ENCODE results near the gene PEPD.
"Not testable (repeated sequence)": the region's sequence is repeated elsewhere in the genome, so short reads cannot be mapped to it uniquely, and the experiment has no call there.

PEPD gene

DNA sequence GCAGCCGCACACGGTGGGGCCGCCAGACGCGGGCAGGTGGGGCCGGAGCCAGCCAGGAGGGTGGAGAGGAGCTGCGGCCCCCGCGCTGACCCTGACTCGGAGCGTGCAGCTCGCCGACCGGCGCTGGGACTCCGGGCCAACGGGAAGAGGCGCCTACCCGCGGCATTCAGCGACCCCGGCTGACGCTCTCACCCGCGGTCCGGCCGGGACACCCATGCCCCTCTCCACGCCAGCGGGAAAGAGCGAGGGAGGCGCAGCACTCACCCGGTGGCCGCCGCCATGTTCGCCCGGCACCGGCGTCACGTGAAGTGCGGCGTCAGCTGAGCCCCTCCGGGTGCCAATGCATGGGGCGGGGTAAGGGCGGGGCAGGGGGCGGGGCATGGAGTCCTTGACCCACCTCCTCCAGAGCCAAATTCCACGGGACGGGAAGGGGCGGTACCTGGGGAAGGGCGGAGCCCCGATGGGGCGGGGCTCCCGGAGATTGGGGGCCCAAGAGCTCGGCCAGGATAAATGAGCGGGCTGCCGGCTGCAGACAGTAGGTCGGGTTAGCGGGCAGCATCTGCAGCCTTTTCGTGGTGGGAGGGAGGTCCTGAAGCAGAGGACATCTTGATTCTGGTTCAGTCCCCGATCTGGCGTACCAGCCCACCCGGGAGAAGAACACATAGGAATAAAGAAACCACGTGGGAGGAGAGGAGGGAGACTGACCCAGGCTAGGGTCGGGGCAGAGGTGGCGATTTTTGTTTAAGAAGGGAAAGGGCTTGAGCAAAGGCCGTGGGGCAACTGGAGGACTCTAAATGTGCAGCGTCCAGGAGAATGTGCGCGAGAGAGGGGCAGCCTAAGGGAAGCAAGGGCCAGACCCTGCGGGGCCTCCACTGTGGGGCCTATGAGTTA is at the start of gene PEPD:
PEPD (minus strand) TSS at position 312 of the 891 bp plus-strand sequence; CDS start at position 281, 31 bp downstream.
- DNase-seq (ENCODE audit: low read depth) = peak; percentile 88
- H3K4me3 ChIP-seq (ENCODE audit: low read length) = peak within 1 kb of the TSS; percentile 60
- TF ChIP-seq, protein P1, sequence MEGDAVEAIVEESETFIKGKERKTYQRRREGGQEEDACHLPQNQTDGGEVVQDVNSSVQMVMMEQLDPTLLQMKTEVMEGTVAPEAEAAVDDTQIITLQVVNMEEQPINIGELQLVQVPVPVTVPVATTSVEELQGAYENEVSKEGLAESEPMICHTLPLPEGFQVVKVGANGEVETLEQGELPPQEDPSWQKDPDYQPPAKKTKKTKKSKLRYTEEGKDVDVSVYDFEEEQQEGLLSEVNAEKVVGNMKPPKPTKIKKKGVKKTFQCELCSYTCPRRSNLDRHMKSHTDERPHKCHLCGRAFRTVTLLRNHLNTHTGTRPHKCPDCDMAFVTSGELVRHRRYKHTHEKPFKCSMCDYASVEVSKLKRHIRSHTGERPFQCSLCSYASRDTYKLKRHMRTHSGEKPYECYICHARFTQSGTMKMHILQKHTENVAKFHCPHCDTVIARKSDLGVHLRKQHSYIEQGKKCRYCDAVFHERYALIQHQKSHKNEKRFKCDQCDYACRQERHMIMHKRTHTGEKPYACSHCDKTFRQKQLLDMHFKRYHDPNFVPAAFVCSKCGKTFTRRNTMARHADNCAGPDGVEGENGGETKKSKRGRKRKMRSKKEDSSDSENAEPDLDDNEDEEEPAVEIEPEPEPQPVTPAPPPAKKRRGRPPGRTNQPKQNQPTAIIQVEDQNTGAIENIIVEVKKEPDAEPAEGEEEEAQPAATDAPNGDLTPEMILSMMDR (IDR thresholded peaks at IDR 0.05; ENCODE audit: insufficient read depth, low read depth, low read length, missing control alignments) = no peak

- no peak overlapping the region for H3K4me3 ChIP-seq (ENCODE audit: low read length)
- TF ChIP-seq, protein P1 (IDR thresholded peaks at IDR 0.05; ENCODE audit: insufficient read depth, low read depth, low read length, missing control alignments) = no peak
- no peak for DNase-seq (ENCODE audit: low read depth)
Observed at GRCh38 chr19:33569821-33570220, 48.2 kb upstream of the PEPD start.

- no peak overlapping the region for H3K4me3 ChIP-seq (ENCODE audit: low read length)
- TF ChIP-seq, protein P1 (IDR thresholded peaks at IDR 0.05; ENCODE audit: insufficient read depth, low read depth, low read length, missing control alignments) = no peak
- DNase-seq (ENCODE audit: low read depth) = peak; percentile 23
Observed at GRCh38 chr19:33568706-33569105, 47.1 kb upstream of the PEPD start.

DNA sequence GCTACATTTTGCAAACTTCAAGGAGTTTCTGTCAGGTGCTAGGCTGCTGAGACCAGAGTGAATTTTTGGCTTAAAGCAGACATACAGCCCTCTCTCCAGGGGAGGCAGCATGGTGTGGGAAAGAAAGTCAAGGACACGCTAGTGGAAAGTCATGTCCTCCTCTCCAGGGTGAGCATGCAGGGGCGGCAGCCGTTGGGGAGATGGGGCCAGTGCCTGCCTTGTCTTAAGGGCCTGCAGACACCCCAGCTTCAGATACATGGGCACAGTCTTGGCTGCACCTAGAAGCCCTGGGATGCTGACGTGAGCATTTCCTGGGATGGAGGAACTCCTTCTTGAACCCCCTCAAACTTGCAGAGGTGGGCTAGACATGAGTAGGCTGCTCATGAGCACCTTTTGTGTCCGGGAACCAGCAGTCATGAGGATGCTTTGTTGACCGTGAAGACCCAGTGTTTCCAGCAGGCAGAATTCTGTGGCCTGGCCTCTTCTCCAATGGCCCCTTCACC is 43.3 kb upstream of the PEPD start:
- TF ChIP-seq, protein P1 (IDR thresholded peaks at IDR 0.05; ENCODE audit: insufficient read depth, low read depth, low read length, missing control alignments) = no peak
- DNase-seq (ENCODE audit: low read depth) = no peak
- H3K4me3 ChIP-seq (ENCODE audit: low read length) = no peak overlapping the region

DNA sequence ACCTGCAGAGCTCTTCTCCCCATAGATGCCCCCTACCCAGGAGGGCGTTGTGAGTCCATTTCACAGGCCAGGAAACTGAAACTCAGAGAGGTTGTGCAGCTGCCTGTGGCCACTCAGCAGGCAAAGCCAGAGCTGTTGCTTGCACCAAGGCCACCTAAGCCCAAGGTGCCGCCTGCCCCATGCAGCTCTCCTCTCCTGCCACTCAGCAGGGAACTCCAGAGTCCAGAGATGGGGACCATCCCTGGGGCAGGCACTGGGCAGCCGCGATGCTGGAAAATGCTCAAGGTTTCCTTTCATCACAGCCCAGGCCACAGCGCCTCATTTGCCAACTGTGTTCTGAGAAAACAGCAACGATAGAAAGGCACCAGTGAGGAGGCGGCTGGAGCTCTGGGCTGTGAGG is 41.0 kb upstream of the PEPD start:
- TF ChIP-seq, protein P1 (IDR thresholded peaks at IDR 0.05; ENCODE audit: insufficient read depth, low read depth, low read length, missing control alignments) = no peak
- no peak overlapping the region for H3K4me3 ChIP-seq (ENCODE audit: low read length)
- DNase-seq (ENCODE audit: low read depth) = no peak

GRCh38 chr19:33561666-33562065 is 40.1 kb upstream of the PEPD start:
- H3K4me3 ChIP-seq (ENCODE audit: low read length); DNase-seq (ENCODE audit: low read depth): not testable (repeated sequence)

GRCh38 chr19:33561261-33561660 is 39.7 kb upstream of the PEPD start:
- DNase-seq (ENCODE audit: low read depth) = no peak
- TF ChIP-seq, protein P1 (IDR thresholded peaks at IDR 0.05; ENCODE audit: insufficient read depth, low read depth, low read length, missing control alignments) = no peak
- H3K4me3 ChIP-seq (ENCODE audit: low read length) = no peak overlapping the region
